Measurements from ENCODE around the gene SPRED2. TPM values are rescaled to one million over a fixed set of nuclear protein-coding genes. Genes with fewer than 3 reads are reported as not detected.

SPRED2 gene
- total RNA-seq, 1 donor from 2014 or later: 55.8 TPM

DNA sequence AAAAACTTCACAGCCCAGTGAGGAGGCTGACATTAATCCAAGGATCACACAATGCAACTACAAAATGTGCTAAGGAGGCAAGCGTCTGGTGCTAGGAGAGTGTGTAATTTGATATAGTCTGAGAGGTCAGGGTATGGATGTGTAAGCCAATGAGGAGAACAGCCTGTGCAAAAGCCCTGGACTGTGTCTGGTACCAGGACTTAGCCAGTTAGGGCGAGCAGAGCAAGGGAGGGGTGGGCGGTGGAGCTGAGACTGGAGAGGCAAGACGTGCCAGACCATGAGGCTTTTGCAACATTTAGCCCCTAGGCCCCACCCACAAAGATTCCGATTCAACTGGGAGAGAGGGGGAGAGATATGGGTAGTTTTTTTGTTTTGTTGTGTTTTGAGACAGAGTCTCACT lies 33.5 kb upstream of the SPRED2 start:
- no peak for TF ChIP-seq CTCF (conservative IDR thresholded peaks at IDR 0.05)
- no peak overlapping the region for H3K27ac Mint-ChIP-seq (ENCODE audit: unreplicated experiment)
- no peaks in the 10 kb centered on the region for H3K36me3 Mint-ChIP-seq (ENCODE audit: low read depth)
- DNase-seq (ENCODE audit: low read depth, low spot score): no peak
- peaks cover 15% of the 10 kb centered on the region for H3K4me1 Mint-ChIP-seq
- H3K9me3 Mint-ChIP-seq: peaks cover 5% of the 10 kb centered on the region
- no peak overlapping the region for H3K4me3 Mint-ChIP-seq
- no peaks in the 10 kb centered on the region for H3K27me3 Mint-ChIP-seq (ENCODE audit: low read depth)

- no peak for TF ChIP-seq CTCF (conservative IDR thresholded peaks at IDR 0.05)
- Mint-ChIP-seq H3K36me3 (ENCODE audit: low read depth) (no peaks in the 10 kb centered on the region), H3K9me3 (peaks cover 5% of the 10 kb centered on the region), H3K27ac (ENCODE audit: unreplicated experiment) (no peak overlapping the region), H3K4me1 (peaks cover 16% of the 10 kb centered on the region), H3K27me3 (ENCODE audit: low read depth) (no peaks in the 10 kb centered on the region), H3K4me3 (no peak overlapping the region)
- no peak for DNase-seq (ENCODE audit: low read depth, low spot score)
Observed at GRCh38 chr2:65465124-65465523, 32.7 kb upstream of the SPRED2 start.

- no peak for TF ChIP-seq CTCF (conservative IDR thresholded peaks at IDR 0.05)
Observed at GRCh38 chr2:65464604-65465003, 32.2 kb upstream of the SPRED2 start.

DNA sequence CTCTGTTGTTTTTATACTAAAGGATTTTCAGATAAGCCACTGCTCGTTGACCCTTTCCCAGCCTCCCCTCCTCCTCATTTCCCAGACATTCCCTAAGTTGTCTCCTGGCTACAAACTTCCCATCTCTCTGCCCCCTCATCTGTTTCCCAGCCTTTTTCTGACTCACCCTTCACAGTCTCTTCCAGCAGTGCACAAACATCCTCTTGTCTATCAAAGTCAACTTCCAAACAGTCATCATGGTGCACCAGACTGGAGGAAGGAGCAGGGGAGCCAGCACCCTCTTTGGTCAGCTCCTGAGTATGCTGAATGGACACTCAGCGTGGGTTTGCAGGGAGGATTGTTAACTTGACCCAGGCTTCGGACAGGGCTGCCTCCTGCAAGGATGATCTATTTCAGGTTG lies 26.6 kb upstream of the SPRED2 start:
- peaks cover 12% of the 10 kb centered on the region for H3K4me1 Mint-ChIP-seq
- H3K27me3 Mint-ChIP-seq (ENCODE audit: low read depth): no peaks in the 10 kb centered on the region

More at GRCh38 chr2:65464604-65465003, 32.2 kb upstream of the SPRED2 start:
- no peak overlapping the region for H3K4me3 Mint-ChIP-seq
- peaks cover 21% of the 10 kb centered on the region for H3K4me1 Mint-ChIP-seq
- no peak overlapping the region for H3K27ac Mint-ChIP-seq (ENCODE audit: unreplicated experiment)
- H3K27me3 Mint-ChIP-seq (ENCODE audit: low read depth): no peaks in the 10 kb centered on the region
- peaks cover 5% of the 10 kb centered on the region for H3K9me3 Mint-ChIP-seq
- DNase-seq (ENCODE audit: low read depth, low spot score): no peak
- no peaks in the 10 kb centered on the region for H3K36me3 Mint-ChIP-seq (ENCODE audit: low read depth)

GRCh38 chr2:65456886-65457285 lies 24.5 kb upstream of the SPRED2 start:
- no peak overlapping the region for H3K4me3 Mint-ChIP-seq
- no peaks in the 10 kb centered on the region for H3K36me3 Mint-ChIP-seq (ENCODE audit: low read depth)
- no peaks in the 10 kb centered on the region for H3K27me3 Mint-ChIP-seq (ENCODE audit: low read depth)
- peaks cover 12% of the 10 kb centered on the region for H3K4me1 Mint-ChIP-seq
- no peak overlapping the region for H3K27ac Mint-ChIP-seq (ENCODE audit: unreplicated experiment)
- TF ChIP-seq CTCF (conservative IDR thresholded peaks at IDR 0.05): no peak
- no peak for DNase-seq (ENCODE audit: low read depth, low spot score)
- H3K9me3 Mint-ChIP-seq: peaks cover 3% of the 10 kb centered on the region

More for the DNA sequence above, 26.6 kb upstream of the SPRED2 start:
- Mint-ChIP-seq H3K4me3 (no peak overlapping the region), H3K9me3 (peaks cover 5% of the 10 kb centered on the region), H3K27ac (ENCODE audit: unreplicated experiment) (no peak overlapping the region), H3K36me3 (ENCODE audit: low read depth) (no peaks in the 10 kb centered on the region)
- no peak for DNase-seq (ENCODE audit: low read depth, low spot score)
- TF ChIP-seq CTCF (conservative IDR thresholded peaks at IDR 0.05): no peak

DNA sequence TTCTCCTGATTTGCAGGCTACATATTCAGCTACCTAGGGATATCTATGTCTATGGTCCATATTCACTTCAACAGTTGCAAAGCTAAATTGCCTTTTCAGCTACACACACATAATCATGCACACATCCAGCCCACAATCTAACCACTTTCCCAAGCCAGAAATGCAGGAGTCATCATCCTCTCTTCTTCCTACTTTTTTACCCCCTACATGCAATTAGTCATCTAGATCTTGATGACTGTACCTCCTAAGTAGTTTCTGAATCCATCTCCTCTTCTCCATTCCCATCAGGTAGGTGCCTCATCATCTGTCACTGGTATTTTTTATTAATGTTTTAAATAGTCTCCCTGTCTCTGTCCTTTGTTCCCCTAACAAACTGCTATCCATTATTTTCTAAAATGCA lies 23.7 kb upstream of the SPRED2 start:
- Mint-ChIP-seq H3K27me3 (ENCODE audit: low read depth) (no peaks in the 10 kb centered on the region), H3K27ac (ENCODE audit: unreplicated experiment) (no peak overlapping the region), H3K9me3 (no peaks in the 10 kb centered on the region), H3K36me3 (ENCODE audit: low read depth) (no peaks in the 10 kb centered on the region), H3K4me3 (no peak overlapping the region), H3K4me1 (peaks cover 12% of the 10 kb centered on the region)
- DNase-seq (ENCODE audit: low read depth, low spot score): no peak
- TF ChIP-seq CTCF (conservative IDR thresholded peaks at IDR 0.05): no peak
